Activated gamma-delta T cell treated with anti-CD3 and anti-CD28 coated beads, Interleukin-2, amount 50 U/mL, for 16 hours (primary cell): ENCODE measurements around the gene SNTG2.

ENCODE experiments used
- DNase-seq: peaks from one replicate; pipeline ENCODE4 v3.0.0-alpha.2; 2020; ENCODE audit warnings: low read depth

The SNTG2 gene

GRCh38 chr2:1283020-1283801 lies 332.6 kb downstream of the SNTG2 start:
- DNase-seq = no peak

- DNase-seq = no peak
Measured at GRCh38 chr2:1283871-1284270, 333.2 kb downstream of the SNTG2 start.

- no peak for DNase-seq
Measured at GRCh38 chr2:1286929-1287328, 336.3 kb downstream of the SNTG2 start.

GRCh38 chr2:1287427-1287826 lies 336.8 kb downstream of the SNTG2 start:
- no peak for DNase-seq

- DNase-seq = no peak
Measured at GRCh38 chr2:1294900-1295299, 344.3 kb downstream of the SNTG2 start.

- no peak for DNase-seq
Measured at GRCh38 chr2:1295740-1296139, 345.1 kb downstream of the SNTG2 start.

- DNase-seq = no peak
Measured at GRCh38 chr2:1297372-1298159, 346.9 kb downstream of the SNTG2 start.

GRCh38 chr2:1299043-1299442 lies 348.4 kb downstream of the SNTG2 start:
- no peak for DNase-seq

GRCh38 chr2:1300284-1300683 lies 349.6 kb downstream of the SNTG2 start:
- no peak for DNase-seq

GRCh38 chr2:1301056-1301455 lies 350.4 kb downstream of the SNTG2 start:
- DNase-seq = no peak

- no peak for DNase-seq
Measured at GRCh38 chr2:1305342-1306013, 354.8 kb downstream of the SNTG2 start.

GRCh38 chr2:1306014-1306686 lies 355.5 kb downstream of the SNTG2 start:
- no peak for DNase-seq

- DNase-seq = no peak
Measured at GRCh38 chr2:1306687-1307516, 356.3 kb downstream of the SNTG2 start.

- DNase-seq = no peak
Measured at GRCh38 chr2:1307670-1308069, 357.0 kb downstream of the SNTG2 start.

GRCh38 chr2:1308678-1309077 lies 358.0 kb downstream of the SNTG2 start:
- DNase-seq = no peak

- no peak for DNase-seq
Measured at GRCh38 chr2:1309507-1309906, 358.9 kb downstream of the SNTG2 start.

- DNase-seq = no peak
Measured at GRCh38 chr2:1310202-1310601, 359.6 kb downstream of the SNTG2 start.

GRCh38 chr2:1310866-1311265 lies 360.2 kb downstream of the SNTG2 start:
- no peak for DNase-seq

- no peak for DNase-seq
Measured at GRCh38 chr2:1313240-1313924, 362.7 kb downstream of the SNTG2 start.

GRCh38 chr2:1314254-1314653 lies 363.6 kb downstream of the SNTG2 start:
- no peak for DNase-seq
